HFF-Myc (cell line): ENCODE data around the gene KLHL29.

ENCODE experiments used
- DNase-seq: peaks from one replicate; pipeline ENCODE4 v3.0.0-alpha.2; 2011; ENCODE audit warnings: low read depth; ENCODE audit errors: extremely low read depth
- H3K4me3 ChIP-seq: replicated peaks from 2 replicates; pipeline ENCODE4 v1.5.1; 2011; ENCODE audit warnings: low read depth, mild to moderate bottlenecking, control low read depth, low read length
- TF ChIP-seq, protein P1 (sequence below): IDR thresholded peaks from 2 replicates; pipeline ENCODE4 v1.5.1; 2012; ENCODE audit warnings: mild to moderate bottlenecking, low read depth, low read length, control low read depth; ENCODE audit errors: missing control alignments

Gene KLHL29

DNA sequence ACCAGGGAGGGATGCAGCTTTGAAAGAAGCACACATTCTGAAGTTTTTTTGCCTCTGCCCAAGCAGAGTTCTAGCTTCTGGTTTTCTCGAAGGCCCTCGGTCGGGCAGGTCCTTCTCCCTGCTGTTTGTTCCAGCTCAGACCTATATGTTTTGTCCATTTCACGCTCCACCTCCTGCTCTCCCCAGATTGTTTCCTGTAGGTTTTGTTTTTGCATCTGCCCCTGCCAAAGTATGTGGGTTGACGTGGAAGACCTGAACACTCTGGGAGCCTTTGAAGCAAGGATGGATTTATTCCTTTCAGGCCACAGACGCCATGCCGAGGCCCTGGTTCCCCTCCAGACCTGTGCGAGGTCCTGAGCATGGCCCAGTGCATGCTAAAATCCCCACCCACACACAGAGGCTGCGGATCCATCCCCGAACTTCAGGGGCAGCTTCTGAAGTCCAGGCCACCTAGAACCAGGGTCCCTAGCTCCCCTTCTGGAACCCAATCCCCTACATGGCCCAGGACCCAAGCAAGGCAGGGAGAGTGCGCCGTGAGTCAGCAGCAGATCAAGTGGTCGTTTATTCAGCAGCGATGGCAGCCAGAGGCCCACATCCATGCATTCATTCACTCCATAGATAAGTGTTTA lies 205.4 kb downstream of the KLHL29 start:
- DNase-seq: no peak
- no peak overlapping the region for H3K4me3 ChIP-seq
- TF ChIP-seq, protein P1, sequence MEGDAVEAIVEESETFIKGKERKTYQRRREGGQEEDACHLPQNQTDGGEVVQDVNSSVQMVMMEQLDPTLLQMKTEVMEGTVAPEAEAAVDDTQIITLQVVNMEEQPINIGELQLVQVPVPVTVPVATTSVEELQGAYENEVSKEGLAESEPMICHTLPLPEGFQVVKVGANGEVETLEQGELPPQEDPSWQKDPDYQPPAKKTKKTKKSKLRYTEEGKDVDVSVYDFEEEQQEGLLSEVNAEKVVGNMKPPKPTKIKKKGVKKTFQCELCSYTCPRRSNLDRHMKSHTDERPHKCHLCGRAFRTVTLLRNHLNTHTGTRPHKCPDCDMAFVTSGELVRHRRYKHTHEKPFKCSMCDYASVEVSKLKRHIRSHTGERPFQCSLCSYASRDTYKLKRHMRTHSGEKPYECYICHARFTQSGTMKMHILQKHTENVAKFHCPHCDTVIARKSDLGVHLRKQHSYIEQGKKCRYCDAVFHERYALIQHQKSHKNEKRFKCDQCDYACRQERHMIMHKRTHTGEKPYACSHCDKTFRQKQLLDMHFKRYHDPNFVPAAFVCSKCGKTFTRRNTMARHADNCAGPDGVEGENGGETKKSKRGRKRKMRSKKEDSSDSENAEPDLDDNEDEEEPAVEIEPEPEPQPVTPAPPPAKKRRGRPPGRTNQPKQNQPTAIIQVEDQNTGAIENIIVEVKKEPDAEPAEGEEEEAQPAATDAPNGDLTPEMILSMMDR: no peak

DNA sequence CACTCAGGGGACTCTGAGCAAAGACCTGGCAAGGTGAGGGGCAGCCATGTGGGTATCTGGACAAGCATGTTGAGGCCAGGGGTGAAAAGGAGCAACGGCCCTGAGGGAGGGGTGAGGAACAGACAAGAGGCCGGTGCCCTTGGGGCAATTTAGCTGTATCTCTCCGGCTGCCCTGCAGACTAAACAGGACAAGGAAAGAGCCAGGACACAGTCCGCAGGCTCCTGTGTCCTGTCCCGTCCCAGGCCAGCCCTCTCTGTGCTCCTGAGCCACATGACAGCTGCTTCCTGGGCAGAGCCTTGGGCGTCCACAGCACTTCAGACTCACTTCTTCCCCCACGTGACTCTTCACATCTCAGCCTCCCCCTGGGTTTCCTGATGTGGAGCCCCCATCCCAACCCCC lies 206.1 kb downstream of the KLHL29 start:
- no peak overlapping the region for H3K4me3 ChIP-seq
- DNase-seq: no peak
- TF ChIP-seq, protein P1: no peak

DNA sequence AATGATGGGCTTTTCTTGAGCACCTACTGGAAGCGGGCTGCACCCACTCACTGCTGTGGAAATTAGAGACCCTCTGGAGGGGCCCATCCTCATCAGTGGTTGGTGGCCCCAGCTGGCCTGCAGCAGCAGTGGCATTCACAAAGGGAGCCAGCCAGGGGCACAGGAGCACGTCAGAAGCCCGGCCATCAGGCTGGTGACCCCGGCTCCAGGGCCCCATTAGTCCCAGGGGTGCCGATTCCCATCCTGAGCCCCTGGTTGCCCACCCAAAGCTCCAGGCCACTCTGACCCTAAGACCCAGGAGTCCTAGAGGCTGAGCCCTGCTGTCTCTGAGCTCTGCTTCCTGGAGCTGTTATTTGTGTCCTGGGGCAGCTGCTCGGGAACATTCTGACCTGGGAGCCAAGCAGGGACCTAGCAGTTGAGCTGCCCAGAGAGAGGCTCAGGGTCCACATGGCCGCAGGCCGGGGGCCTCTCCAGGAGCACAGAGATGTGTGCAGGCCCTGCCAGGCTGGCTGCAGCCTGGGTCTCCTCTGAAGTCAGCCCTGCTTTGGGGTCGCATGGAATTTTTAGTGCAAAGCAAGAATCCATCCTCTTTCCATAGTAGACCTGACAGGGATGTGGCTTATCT lies 207.2 kb downstream of the KLHL29 start:
- no peak for DNase-seq
- TF ChIP-seq, protein P1: no peak
- no peak overlapping the region for H3K4me3 ChIP-seq

DNA sequence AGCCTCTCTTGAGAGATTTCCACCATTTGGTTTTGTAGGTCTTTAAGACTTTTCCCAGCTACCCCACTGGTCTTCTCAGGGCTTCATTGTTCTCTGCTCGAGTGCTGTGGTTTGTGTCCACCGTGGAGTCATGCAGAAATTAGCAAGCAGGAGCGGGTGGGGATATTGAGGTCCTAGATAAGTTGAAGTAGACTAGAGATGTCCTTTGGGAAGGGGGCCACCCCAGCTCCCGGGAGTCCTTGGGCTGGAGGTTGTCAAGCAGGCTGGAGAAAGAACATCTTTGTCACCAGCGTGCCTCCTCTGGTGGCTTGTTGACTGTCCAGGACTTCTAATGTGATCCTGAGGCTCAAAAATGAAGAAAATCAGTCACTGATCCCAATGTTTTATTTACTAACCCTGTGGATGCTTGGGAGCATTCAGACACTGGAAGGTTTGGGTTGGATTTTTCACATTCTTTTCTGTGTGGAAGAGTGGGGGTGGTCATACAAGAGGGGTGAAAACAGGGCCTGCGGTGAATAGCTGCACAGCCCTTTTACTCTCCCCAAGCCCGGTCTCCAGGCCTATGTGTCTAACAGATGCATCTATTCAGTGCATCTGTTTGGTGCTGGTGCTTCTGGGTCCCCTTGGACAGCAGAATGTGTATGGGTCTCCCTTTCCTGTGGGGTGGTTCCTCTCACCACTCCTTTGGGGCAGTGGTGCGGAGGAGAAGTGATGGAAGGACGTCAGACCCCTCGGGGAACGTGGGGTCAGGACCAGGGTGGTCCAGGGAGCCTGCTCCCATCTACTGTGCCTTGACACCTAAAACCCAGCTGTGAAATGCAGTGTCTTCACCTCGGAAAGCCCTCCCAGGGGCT lies 208.1 kb downstream of the KLHL29 start:
- H3K4me3 ChIP-seq: no peak overlapping the region
- DNase-seq: no peak
- TF ChIP-seq, protein P1: no peak

DNA sequence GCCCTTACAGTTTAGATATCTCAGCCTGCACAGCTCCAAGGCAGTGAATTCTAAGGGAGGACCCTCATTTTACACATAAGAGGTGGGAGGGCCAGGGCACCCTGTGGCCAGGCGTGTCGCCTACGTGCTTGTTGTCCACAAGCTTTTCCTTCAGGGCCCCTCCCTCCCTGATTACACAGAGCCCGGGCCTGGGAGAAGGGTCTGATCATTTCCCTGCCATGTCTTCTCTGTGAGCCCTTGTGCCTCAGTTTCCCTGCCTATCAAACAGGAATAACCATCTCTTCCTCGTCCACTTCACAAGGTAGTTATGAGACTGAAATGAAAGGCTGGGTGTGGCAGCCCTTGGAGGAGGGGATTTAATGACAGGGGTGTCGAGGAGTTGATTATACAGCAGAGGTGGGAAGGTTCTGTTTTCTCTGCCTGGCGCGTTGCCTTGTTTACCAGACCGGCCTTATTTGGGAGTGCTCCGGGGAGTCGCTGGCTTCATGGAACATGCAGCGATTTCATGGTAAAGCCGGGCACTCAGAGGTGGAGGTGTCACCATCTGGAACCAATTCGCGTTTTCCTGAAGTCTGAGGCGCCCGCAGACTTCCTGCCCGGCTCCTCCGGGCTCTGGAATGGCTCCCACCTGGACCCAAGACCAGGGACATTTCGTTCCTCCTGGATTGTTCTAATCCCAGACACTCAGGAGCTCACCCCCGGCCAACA lies 208.9 kb downstream of the KLHL29 start:
- no peak overlapping the region for H3K4me3 ChIP-seq
- TF ChIP-seq, protein P1: no peak
- DNase-seq: peak; percentile 71

DNA sequence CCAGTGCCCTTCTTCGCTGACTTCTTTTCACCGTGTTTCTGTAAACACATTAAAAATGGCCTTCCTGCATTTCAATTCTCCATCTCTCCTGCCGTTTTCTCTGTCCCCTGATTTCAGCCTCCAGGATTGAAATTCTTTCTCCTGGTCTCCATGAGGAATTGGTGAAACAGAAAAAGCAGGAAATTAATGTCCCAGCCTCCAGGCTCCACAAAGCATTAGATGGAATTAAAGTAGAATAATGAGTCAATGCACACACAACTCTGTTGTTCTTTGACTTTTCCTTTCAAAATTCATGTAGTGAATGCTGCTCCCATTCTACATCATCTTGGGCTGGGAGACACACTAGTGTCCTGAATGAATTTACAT lies 209.5 kb downstream of the KLHL29 start:
- no peak for DNase-seq
- TF ChIP-seq, protein P1: no peak

More for the DNA sequence above, 209.5 kb downstream of the KLHL29 start:
- no peak overlapping the region for H3K4me3 ChIP-seq
